Hippocampal formation (tissue), 2 donors: ENCODE measurements around the gene CBLN1.
"Not testable (repeated sequence)": the region's sequence is repeated elsewhere in the genome, so short reads cannot be mapped to it uniquely, and the experiment has no call there.

Experiments used
- DNase-seq, 2 donors: peaks; one replicate each; lab custom pipeline; 2025; lab: John Stamatoyannopoulos, UW

CBLN1 gene

DNA sequence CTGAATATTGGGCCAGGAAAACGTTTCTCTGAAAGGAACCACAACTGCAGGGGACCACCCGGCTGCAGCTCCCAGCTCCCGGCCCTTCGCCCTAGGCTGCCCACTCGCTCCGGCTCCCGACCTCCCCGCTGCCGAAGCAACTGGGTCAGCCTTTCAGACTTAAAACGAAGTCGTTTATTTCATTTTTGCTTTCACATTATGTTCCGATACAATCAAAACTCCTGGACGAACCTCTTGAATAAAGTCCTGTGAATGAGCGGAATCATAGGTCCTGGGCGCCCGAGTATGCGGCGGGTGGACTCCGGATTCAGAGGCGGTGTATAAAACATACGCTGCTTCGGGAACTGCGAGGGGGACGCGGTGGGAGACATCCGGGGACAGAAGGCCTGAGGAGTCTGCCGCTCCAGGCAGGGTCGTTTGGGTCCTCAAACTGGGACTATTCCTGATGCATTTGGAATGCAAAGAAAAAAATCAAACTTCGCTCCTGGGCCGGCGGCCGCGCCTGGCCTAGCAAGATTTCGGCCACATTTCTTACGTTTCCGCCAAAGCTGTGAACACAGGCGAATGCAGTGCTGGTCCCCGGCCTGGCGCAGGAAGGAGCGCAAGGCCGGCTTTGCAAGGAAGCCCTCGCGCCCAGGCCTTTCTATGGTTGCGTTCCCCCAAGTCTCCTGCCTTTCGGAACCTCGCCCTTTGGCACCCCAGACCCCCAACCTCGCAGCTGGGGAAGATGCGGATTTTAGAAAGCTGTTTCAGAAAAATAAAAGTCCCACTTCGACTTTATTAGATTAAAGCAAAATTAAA is 3.7 kb downstream of the CBLN1 start:
- no peak for DNase-seq

GRCh38 chr16:49277386-49277742 is 4.3 kb downstream of the CBLN1 start:
- no peak for DNase-seq

- DNase-seq: no peak
Measured at GRCh38 chr16:49276646-49277385, 4.8 kb downstream of the CBLN1 start.

DNA sequence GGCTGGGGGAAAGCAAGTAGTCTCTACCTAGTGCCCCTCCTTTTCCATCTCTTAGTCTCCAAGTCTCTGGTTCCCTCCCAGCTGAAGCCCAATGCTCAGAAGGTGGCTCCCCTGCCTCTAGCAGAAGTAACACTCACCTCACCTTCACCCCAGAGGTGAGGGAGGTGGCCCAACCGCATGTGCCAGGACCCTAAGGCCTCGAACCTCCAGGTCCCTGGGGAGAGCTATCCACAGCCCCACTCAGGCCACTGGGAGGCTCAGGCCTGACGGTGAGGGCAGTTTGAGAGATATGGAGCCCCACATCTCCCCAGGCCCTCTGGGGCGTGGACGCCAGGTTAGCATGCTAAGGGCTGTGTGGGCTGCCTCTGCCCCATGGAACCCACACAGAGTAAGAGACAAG is 5.8 kb downstream of the CBLN1 start:
- no peak for DNase-seq

DNA sequence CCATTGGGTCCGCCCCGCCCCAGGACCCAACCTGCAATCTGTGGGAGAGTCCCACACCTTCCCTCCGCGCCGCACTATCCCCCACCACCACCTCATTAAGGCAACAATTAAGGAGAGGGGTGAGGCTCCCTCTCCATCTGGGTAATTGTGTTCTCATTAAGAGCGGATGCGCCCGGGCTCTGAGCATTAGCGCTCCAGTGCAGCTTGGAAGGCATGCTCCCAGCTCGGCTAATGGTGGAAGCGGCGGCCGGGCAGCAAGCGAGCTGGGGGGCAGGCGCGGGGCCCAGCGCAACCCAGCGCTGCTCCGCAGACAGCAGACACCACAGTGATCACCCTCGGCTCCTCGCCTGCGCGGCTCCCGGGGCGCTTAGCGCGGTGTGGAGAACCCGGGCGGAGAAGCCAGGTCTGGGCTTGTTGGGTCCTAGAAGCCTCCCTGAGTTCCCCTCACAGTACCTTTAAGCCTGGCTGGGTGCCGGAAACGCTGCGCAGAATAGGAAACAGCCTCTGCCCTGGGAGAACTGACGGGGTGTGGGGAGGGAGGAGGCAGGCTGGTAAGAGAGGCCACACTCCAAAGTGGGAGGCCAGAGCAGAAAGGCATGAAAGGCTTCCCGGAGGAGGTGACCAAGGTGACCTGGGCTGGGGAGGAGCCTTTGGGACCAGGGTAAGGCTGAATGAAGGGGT is 6.4 kb downstream of the CBLN1 start:
- no peak for DNase-seq

DNA sequence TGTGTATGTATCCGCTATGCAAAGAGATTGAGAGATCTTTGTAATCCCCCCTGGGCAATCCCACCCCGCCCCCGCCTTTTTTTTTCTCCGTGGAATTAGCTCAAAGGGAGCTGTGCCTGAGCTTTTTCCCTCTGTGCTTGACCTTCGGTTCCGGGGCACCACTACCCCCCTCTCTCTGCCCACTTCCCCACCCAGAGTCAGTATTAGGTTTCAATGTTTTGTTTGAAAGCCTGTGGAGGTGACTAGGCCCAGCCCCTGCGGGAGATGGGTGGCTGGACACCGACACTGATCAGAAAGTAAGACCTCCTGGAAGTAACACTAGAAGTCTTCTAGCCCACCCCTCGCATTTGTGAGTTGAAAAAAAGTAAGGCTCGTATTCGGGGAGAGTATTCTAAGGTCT is 7.0 kb downstream of the CBLN1 start:
- no peak for DNase-seq

- no peak for DNase-seq
Measured at GRCh38 chr16:49273771-49274170, 7.9 kb downstream of the CBLN1 start.

GRCh38 chr16:49271363-49271762 is 10.3 kb downstream of the CBLN1 start:
- no peak for DNase-seq

- no peak for DNase-seq
Measured at GRCh38 chr16:49269201-49269600, 12.4 kb downstream of the CBLN1 start.

DNA sequence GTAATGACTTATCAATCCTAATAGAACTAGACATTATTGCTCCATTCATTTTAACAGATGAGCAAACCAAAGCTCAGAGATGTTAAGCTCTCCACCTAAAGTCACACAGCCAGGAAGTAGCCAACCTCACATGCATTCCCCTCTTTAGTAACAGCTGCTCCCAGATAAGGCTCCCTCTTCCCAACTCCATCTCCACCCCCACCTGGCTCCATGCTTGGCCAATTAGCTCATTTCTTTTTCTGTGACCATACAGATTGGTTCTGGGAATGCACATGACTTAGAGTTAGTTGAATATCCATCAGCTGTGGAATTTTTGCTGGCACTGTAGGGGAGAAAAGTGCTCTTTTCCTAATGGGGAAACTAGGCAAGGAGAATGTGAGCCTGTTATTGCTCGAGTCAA is 13.0 kb downstream of the CBLN1 start:
- DNase-seq: no peak

DNA sequence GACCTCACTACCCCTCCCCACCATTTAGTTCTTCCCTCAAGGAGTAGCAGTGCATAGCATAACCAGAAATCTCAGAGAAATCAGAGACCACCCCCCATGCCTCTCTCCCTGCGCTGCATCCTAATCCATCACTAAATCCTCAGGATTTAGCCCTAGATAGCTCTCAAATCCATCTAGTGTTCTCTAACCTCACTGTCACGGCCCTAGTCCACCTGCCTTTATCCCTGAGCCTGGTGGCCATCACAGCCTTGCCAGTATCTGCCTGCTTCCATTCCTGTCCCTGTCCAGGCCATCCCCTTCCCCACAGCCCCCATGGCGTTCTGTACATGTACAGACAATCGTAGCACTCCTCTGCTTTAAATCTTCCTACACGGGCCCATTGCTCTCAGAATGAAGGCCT is 19.1 kb downstream of the CBLN1 start:
- no peak for DNase-seq

DNA sequence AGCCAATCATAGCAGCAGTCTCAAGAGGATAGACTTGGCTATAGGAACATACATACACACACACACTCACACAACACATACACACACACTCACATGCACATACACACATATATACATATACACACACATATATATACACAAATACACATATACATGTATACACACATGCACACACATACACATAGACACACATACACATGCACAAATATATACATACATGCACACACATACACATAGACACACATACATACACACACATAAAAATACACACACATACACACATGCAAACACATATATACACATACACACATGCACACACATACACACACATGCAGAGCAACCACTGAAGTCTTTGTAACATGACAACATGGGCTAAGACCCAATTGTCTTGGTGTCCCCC is 19.7 kb downstream of the CBLN1 start:
- no peak for DNase-seq

DNA sequence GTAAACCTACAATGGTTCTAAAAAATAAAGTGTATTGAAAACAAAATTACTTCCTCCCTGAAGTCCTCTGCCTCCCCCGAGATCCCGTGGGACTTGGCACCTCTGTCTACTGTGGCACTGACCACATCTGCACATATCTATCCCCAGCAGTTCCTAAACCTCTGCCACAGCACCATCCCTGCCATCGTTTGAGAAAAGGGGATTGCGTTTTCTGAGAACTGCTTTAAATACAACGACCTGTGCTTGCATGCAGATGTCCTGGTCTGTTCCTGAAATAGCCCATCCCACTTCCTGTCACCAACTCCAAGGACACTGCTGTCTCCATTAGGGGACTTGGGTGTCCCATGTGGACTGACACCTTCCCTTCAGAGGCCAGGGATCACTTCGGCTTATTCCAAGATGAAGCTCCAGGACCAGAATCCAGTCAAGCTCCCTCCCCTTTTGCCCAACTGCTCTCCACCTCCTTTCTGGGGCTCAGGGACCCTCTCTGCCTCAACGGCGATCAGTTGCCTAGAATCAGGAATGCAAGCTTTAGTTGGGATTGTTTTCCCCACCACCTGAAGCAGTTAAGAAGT is 20.6 kb downstream of the CBLN1 start:
- no peak for DNase-seq

- DNase-seq: no peak
Measured at GRCh38 chr16:49260253-49260652, 21.4 kb downstream of the CBLN1 start.

DNA sequence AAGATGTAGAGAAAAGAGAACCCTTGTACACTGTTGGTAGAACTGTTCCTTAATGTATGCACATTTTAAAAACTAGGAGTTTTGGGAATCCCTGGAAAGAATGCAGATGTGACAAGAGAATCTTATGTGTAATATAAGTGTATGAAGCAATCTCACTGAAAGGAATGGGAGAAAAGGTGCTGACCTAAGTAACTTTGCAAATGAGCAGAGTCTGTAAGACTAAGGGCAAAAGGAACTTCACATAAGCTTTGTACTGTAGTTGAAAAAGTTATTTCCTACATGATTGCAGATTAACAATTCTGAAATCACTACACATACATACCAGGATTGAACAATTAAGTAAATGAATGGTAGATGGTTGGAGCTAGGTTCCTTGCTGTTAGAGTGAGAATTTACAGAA is 22.3 kb downstream of the CBLN1 start:
- DNase-seq: no peak

GRCh38 chr16:49250689-49251088 is 30.9 kb downstream of the CBLN1 start:
- no peak for DNase-seq

DNA sequence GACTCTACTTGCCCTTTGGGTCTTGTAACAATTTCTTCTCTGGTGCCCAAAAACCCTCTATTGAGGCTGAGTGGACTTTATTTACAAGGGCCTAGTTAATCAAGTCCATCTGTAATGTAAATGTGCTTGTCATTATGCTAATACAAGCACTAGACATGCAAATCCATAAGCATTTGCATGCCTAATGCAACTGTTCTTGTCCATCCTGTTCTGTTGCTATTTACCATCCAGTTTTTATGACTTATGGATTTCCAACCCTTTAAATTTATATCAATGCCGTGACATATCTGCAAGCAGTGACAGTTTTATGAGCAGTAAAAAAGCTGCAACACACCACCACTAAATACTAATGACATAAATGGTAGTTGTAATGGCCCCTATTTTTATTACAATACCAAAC is 33.4 kb downstream of the CBLN1 start:
- DNase-seq: no peak

- DNase-seq: no peak
Measured at GRCh38 chr16:49236216-49236615, 45.4 kb downstream of the CBLN1 start.

GRCh38 chr16:49228335-49228734 is 53.3 kb downstream of the CBLN1 start:
- DNase-seq: not testable (repeated sequence)
